HCT116 (cell line): Measurements from ENCODE around the gene OR7G2. TPM values are rescaled to one million over a fixed set of nuclear protein-coding genes. Genes with fewer than 3 reads are reported as not detected.
A peak's percentile ranks its signal among the peaks of the same experiment; 100 is the strongest.

Source experiments
- ATAC-seq: fragments of 200-7000 bp; cut with Tn5 transposase; 2 replicates; pipeline ENCODE4 v1.9.1; 2020; ENCODE audit warnings: mild to moderate bottlenecking, moderate library complexity
- BruUV-seq: library from RNA; stranded (reverse); fragments of 400-500 nt; replicated peaks from 2 replicates; lab custom pipeline; 2021; lab: Mats Ljungman, UMichigan
- CTCF ChIA-PET: fragments of 300-600 bp; sonication (Branson Sonifier 250); formaldehyde crosslinking; loops from one replicate; lab custom pipeline; 2021; ENCODE audit warnings: antibody characterized with exemption; lab: Charles Lee
- POLR2A ChIA-PET: fragments of 300-600, 350-600 bp; sonication (Branson Sonifier 250); formaldehyde crosslinking; loops from one replicate; lab custom pipeline; 2021; ENCODE audit warnings: antibody characterized with exemption; lab: Charles Lee
- RAD21 ChIA-PET, 2 experiments: fragments of 300-600 bp; sonication (Branson Sonifier 250); formaldehyde crosslinking; loops; one replicate each; lab custom pipeline; 2023; ENCODE audit warnings: low total read pairs in 2 of 2; ENCODE audit not compliant: uncharacterized antibody in 2 of 2, unreplicated experiment in 2 of 2, low non-redundant PET in 1 of 2; lab: Charles Lee
- DNase-seq: peaks from one replicate; pipeline ENCODE4 v3.0.0-alpha.2; 2010; ENCODE audit warnings: low read depth, low spot score
- H2AFZ ChIP-seq: fragments of 200-600 bp; shearing (Covaris generic), sonication (generic); 2 replicates; pipeline ENCODE4 v1.6.1; 2017; ENCODE audit warnings: low read depth, mixed run types, mixed read lengths, antibody characterized with exemption, low read length; ENCODE audit not compliant: poor library complexity, severe bottlenecking
- H3K27ac ChIP-seq: 2 replicates; pipeline ENCODE4 v1.5.1; 2012; ENCODE audit warnings: low read depth, low read length
- H3K27me3 ChIP-seq: fragments of 200-600 bp; sonication (generic); 2 replicates; pipeline ENCODE4 v1.6.1; 2016; ENCODE audit warnings: mixed run types, low read length, mixed read lengths; ENCODE audit not compliant: insufficient read depth
- H3K36me3 ChIP-seq, 2 experiments: fragments of 200-500 bp in 1 of 2; fragments of 200-600 bp in 1 of 2; sonication (Bioruptor generic) in 1 of 2; sonication (generic) in 1 of 2; 2 replicates each; pipeline versions ENCODE4 v1.5.1 to v1.6.1; 2014 to 2016; ENCODE audit warnings: low read length in 2 of 2, inconsistent platforms in 1 of 2, mixed read lengths in 1 of 2, mixed run types in 1 of 2; ENCODE audit not compliant: insufficient read depth in 2 of 2, control insufficient read depth in 1 of 2
- H3K4me1 ChIP-seq, 2 experiments: fragments of 200-600 bp in 1 of 2; sonication (generic) in 1 of 2; 2 replicates each; pipeline versions ENCODE4 v1.5.1 to v1.6.1; 2012 to 2017; ENCODE audit warnings: low read length in 2 of 2, inconsistent platforms in 1 of 2, mild to moderate bottlenecking in 1 of 2, mixed read lengths in 1 of 2, mixed run types in 1 of 2, moderate library complexity in 1 of 2; ENCODE audit not compliant: insufficient read depth in 2 of 2, control insufficient read depth in 1 of 2
- H3K4me2 ChIP-seq: fragments of 200-600 bp; sonication (generic); 2 replicates; pipeline ENCODE4 v1.6.1; 2017; ENCODE audit warnings: mixed run types, low read length, mixed read lengths
- H3K4me3 ChIP-seq, 2 experiments: fragments of 200-600 bp in 1 of 2; sonication (generic) in 1 of 2; replicated peaks in 1 of 2; 2 replicates each; pipeline ENCODE4 v1.5.1; 2011 to 2016; ENCODE audit warnings: low read length in 2 of 2, control low read depth in 1 of 2, low read depth in 1 of 2, mild to moderate bottlenecking in 1 of 2, mixed read lengths in 1 of 2, mixed run types in 1 of 2
- H3K79me2 ChIP-seq: fragments of 200-600 bp; sonication (generic); 2 replicates; pipeline ENCODE4 v1.6.1; 2017; ENCODE audit warnings: mild to moderate bottlenecking, mixed run types, low read length, moderate library complexity, mixed read lengths; ENCODE audit not compliant: insufficient read depth
- H3K9ac ChIP-seq: fragments of 200-600 bp; sonication (generic); 2 replicates; pipeline ENCODE4 v1.6.1; 2016; ENCODE audit warnings: low read length, mixed read lengths
- H3K9me2 ChIP-seq: fragments of 200-600 bp; sonication (generic), shearing (Covaris generic); 2 replicates; pipeline ENCODE4 v1.6.1; 2017; ENCODE audit warnings: mixed run types, mild to moderate bottlenecking, moderate library complexity; ENCODE audit not compliant: insufficient read depth
- H3K9me3 ChIP-seq, 2 experiments: fragments of 200-500 bp in 1 of 2; fragments of 200-600 bp in 1 of 2; sonication (Bioruptor generic) in 1 of 2; sonication (generic) in 1 of 2; 2 replicates each; pipeline ENCODE4 v1.6.1; 2014 to 2017; ENCODE audit warnings: low read length in 2 of 2, mixed read lengths in 2 of 2, inconsistent platforms in 1 of 2, low read depth in 1 of 2, mild to moderate bottlenecking in 1 of 2, mixed run types in 1 of 2, moderate library complexity in 1 of 2; ENCODE audit not compliant: control insufficient read depth in 1 of 2, insufficient read depth in 1 of 2
- H4K20me1 ChIP-seq: fragments of 200-600 bp; sonication (generic), shearing (Covaris generic); 2 replicates; pipeline ENCODE4 v1.6.1; 2017; ENCODE audit warnings: mixed run types, mild to moderate bottlenecking, moderate library complexity; ENCODE audit not compliant: insufficient read depth
- intact Hi-C: fragments of 100-400 bp; cut with micrococcal nuclease; formaldehyde crosslinking; loops from 2 replicates; pipeline ENCODE4 v1.10.0; 2022
- total RNA-seq: library from RNA; stranded (reverse); gene quantifications from one replicate; pipeline ENCODE4 v1.2.1, GENCODE V29; 2021; ENCODE audit not compliant: unreplicated experiment
- TF ChIP-seq, protein P1 (sequence below), 3 experiments: fragments of 200-600 bp in 1 of 3; sonication (generic) in 1 of 3; IDR thresholded peaks in 2 of 3; conservative IDR thresholded peaks in 1 of 3; 2 replicates each; pipeline ENCODE4 v1.5.1; 2012 to 2017; ENCODE audit warnings: low read depth in 2 of 3, low read length in 2 of 3, antibody characterized with exemption in 1 of 3, borderline replicate concordance in 1 of 3, control low read depth in 1 of 3, mild to moderate bottlenecking in 1 of 3, mixed read lengths in 1 of 3, mixed run types in 1 of 3, moderate library complexity in 1 of 3; ENCODE audit not compliant: insufficient read depth in 1 of 3
- TF ChIP-seq, protein P2 (sequence below): IDR thresholded peaks from 2 replicates; pipeline ENCODE4 v1.6.1; 2012
- TF ChIP-seq, protein P3 (sequence below): IDR thresholded peaks from 2 replicates; pipeline ENCODE4 v1.6.1; 2011; ENCODE audit warnings: mild to moderate bottlenecking, low read length, moderate library complexity; ENCODE audit not compliant: insufficient replicate concordance; ENCODE audit errors: extremely low read depth
- TF ChIP-seq, protein P4 (sequence below): IDR thresholded peaks from 2 replicates; pipeline ENCODE4 v1.6.1; 2012
- TF ChIP-seq, protein P5 (sequence below): IDR thresholded peaks from 2 replicates; pipeline ENCODE4 v1.6.1; 2012; ENCODE audit warnings: low read depth

Gene OR7G2
- total RNA-seq, 1 experiment from 2014 or later = not detected

DNA sequence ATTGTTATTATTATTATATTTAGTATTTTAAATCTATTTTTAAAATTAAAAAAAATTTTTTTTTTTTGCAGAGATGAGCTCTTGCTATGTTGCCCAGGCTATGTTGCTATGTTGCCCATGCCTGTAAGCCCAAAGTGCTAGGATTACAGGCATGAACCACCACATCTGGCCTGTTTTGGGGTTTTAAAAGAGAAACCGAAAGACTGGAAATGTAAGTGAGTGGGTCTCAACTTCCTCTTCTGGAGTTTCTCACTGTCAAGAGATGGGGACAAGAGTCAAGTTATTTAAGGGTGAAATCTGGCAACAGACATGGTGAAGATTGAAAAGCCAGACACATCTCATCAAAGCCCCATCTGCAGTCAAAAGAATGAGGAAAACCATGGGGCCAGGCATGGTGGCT is 23.7 kb upstream of the OR7G2 start:
- no peaks in the 10 kb centered on the region for H3K27me3 ChIP-seq
- no peaks in the 10 kb centered on the region for H3K9me2 ChIP-seq
- intact Hi-C loops = no loop called here
- H3K4me1 ChIP-seq = peaks cover 16 to 31% of the 10 kb centered on the region in 2 experiments
- no peaks in the 10 kb centered on the region for H3K79me2 ChIP-seq
- ChIA-PET CTCF (no interaction called here), POLR2A (no interaction called here), RAD21 (no interaction called here)
- TF ChIP-seq, protein P1, sequence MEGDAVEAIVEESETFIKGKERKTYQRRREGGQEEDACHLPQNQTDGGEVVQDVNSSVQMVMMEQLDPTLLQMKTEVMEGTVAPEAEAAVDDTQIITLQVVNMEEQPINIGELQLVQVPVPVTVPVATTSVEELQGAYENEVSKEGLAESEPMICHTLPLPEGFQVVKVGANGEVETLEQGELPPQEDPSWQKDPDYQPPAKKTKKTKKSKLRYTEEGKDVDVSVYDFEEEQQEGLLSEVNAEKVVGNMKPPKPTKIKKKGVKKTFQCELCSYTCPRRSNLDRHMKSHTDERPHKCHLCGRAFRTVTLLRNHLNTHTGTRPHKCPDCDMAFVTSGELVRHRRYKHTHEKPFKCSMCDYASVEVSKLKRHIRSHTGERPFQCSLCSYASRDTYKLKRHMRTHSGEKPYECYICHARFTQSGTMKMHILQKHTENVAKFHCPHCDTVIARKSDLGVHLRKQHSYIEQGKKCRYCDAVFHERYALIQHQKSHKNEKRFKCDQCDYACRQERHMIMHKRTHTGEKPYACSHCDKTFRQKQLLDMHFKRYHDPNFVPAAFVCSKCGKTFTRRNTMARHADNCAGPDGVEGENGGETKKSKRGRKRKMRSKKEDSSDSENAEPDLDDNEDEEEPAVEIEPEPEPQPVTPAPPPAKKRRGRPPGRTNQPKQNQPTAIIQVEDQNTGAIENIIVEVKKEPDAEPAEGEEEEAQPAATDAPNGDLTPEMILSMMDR (IDR thresholded peaks at IDR 0.05 in 2 of 3, conservative IDR thresholded peaks at IDR 0.05 in 1 of 3; ENCODE audit: borderline replicate concordance in 1 of 3, insufficient read depth in 1 of 3, low read depth in 2 of 3, low read length in 2 of 3) = no peak
- TF ChIP-seq, protein P2, sequence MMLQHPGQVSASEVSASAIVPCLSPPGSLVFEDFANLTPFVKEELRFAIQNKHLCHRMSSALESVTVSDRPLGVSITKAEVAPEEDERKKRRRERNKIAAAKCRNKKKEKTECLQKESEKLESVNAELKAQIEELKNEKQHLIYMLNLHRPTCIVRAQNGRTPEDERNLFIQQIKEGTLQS = no peak
- TF ChIP-seq, protein P3, sequence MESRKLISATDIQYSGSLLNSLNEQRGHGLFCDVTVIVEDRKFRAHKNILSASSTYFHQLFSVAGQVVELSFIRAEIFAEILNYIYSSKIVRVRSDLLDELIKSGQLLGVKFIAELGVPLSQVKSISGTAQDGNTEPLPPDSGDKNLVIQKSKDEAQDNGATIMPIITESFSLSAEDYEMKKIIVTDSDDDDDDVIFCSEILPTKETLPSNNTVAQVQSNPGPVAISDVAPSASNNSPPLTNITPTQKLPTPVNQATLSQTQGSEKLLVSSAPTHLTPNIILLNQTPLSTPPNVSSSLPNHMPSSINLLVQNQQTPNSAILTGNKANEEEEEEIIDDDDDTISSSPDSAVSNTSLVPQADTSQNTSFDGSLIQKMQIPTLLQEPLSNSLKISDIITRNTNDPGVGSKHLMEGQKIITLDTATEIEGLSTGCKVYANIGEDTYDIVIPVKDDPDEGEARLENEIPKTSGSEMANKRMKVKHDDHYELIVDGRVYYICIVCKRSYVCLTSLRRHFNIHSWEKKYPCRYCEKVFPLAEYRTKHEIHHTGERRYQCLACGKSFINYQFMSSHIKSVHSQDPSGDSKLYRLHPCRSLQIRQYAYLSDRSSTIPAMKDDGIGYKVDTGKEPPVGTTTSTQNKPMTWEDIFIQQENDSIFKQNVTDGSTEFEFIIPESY = no peak
- TF ChIP-seq, protein P4, sequence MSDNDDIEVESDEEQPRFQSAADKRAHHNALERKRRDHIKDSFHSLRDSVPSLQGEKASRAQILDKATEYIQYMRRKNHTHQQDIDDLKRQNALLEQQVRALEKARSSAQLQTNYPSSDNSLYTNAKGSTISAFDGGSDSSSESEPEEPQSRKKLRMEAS = no peak
- TF ChIP-seq, protein P5, sequence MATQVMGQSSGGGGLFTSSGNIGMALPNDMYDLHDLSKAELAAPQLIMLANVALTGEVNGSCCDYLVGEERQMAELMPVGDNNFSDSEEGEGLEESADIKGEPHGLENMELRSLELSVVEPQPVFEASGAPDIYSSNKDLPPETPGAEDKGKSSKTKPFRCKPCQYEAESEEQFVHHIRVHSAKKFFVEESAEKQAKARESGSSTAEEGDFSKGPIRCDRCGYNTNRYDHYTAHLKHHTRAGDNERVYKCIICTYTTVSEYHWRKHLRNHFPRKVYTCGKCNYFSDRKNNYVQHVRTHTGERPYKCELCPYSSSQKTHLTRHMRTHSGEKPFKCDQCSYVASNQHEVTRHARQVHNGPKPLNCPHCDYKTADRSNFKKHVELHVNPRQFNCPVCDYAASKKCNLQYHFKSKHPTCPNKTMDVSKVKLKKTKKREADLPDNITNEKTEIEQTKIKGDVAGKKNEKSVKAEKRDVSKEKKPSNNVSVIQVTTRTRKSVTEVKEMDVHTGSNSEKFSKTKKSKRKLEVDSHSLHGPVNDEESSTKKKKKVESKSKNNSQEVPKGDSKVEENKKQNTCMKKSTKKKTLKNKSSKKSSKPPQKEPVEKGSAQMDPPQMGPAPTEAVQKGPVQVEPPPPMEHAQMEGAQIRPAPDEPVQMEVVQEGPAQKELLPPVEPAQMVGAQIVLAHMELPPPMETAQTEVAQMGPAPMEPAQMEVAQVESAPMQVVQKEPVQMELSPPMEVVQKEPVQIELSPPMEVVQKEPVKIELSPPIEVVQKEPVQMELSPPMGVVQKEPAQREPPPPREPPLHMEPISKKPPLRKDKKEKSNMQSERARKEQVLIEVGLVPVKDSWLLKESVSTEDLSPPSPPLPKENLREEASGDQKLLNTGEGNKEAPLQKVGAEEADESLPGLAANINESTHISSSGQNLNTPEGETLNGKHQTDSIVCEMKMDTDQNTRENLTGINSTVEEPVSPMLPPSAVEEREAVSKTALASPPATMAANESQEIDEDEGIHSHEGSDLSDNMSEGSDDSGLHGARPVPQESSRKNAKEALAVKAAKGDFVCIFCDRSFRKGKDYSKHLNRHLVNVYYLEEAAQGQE = no peak
- H3K27ac ChIP-seq = no peak overlapping the region
- no TSS peak for BruUV-seq
- H4K20me1 ChIP-seq = no peaks in the 10 kb centered on the region
- no peaks in the 10 kb centered on the region for H3K36me3 ChIP-seq
- ATAC-seq (no peak), DNase-seq (no peak)
- H3K4me3 ChIP-seq = no peak overlapping the region
- H3K4me2 ChIP-seq = peak overlapping the region; percentile 12; the same call in 1 of the 2 replicates
- H3K9me3 ChIP-seq = no peaks in the 10 kb centered on the region
- H2AFZ ChIP-seq = no peak overlapping the region
- H3K9ac ChIP-seq = no peak overlapping the region
